A549 (cell line): ENCODE measurements around the gene SETBP1. TPM values are rescaled to one million over a fixed set of nuclear protein-coding genes. Genes with fewer than 3 reads are reported as not detected.

ENCODE experiments used
- ATAC-seq, 2 experiments: fragments of 200-7000 bp in 1 of 2; fragments of >200 bp in 1 of 2; cut with Nextera tagmentation in 1 of 2; cut with Tn5 transposase in 1 of 2; 3 replicates each; pipeline versions ENCODE4 v1.8.0 to v1.9.1; 2018 to 2020; ENCODE audit warnings: mild to moderate bottlenecking in 1 of 2, moderate library complexity in 1 of 2
- CTCF ChIA-PET: fragments of 300-600 bp; sonication (Branson Sonifier 250); formaldehyde crosslinking; extraction: SDS; loops from one replicate; lab custom pipeline; 2021; ENCODE audit warnings: antibody characterized with exemption, inconsistent platforms; lab: Yijun Ruan, JAX
- POLR2A ChIA-PET: fragments of 350-600 bp; formaldehyde crosslinking; extraction: SDS; loops from one replicate; lab custom pipeline; 2021; ENCODE audit warnings: antibody characterized with exemption, inconsistent platforms; lab: Yijun Ruan, JAX
- DNase-seq, 2 experiments: peaks; one replicate each; pipeline versions ENCODE4 v3.0.0 to v3.0.0-alpha.2; 2011 to 2016; ENCODE audit warnings: low read depth in 1 of 2, low spot score in 1 of 2
- FAIRE-seq: peaks from 2 replicates; lab custom pipeline; 2011; peaks lifted over from hg19 to GRCh38; lab: Jason Lieb, UNC
- H3K27ac ChIP-seq, 2 experiments: fragments of >200 bp; sonication (Bioruptor Twin); formaldehyde crosslinking; 3 replicates each; pipeline ENCODE4 v1.5.1; 2016 to 2017
- H3K4me1 ChIP-seq: fragments of >200 bp; sonication (Bioruptor Twin); formaldehyde crosslinking; 3 replicates; pipeline ENCODE4 v1.6.1; 2016
- H3K4me2 ChIP-seq: fragments of >200 bp; sonication (Bioruptor Twin); formaldehyde crosslinking; 3 replicates; pipeline ENCODE4 v1.6.1; 2016
- H3K4me3 ChIP-seq: fragments of >200 bp; sonication (Bioruptor Twin); formaldehyde crosslinking; 3 replicates; pipeline ENCODE4 v1.5.1; 2016
- H3K9me3 ChIP-seq: fragments of >200 bp; sonication (Bioruptor Twin); formaldehyde crosslinking; 3 replicates; pipeline ENCODE4 v1.6.1; 2016
- ATOH8 ChIP-seq: fragments of 250-450 bp; sonication (Bioruptor Pico); IDR thresholded peaks from 2 replicates; pipeline ENCODE4 v1.5.0; 2020; ENCODE audit warnings: low read depth, mild to moderate bottlenecking, moderate library complexity
- BHLHE40 ChIP-seq: IDR thresholded peaks from 2 replicates; pipeline ENCODE4 v1.6.1; 2012; ENCODE audit warnings: low read depth, low read length, inconsistent platforms
- CBX8 ChIP-seq: fragments of 200-600 bp; sonication (generic); IDR thresholded peaks from 2 replicates; pipeline ENCODE4 v1.6.1; 2016
- CEBPB ChIP-seq, 2 experiments: fragments of >200 bp in 1 of 2; sonication (Bioruptor Twin) in 1 of 2; formaldehyde crosslinking in 1 of 2; IDR thresholded peaks; 2 replicates each; pipeline ENCODE4 v1.6.1; 2012 to 2016
- CHD2 ChIP-seq: fragments of 150-350 bp; IDR thresholded peaks from 2 replicates; pipeline ENCODE4 v1.6.1; 2014; ENCODE audit warnings: low read length; ENCODE audit not compliant: partially characterized antibody
- EHF ChIP-seq: fragments of 250-450 bp; sonication (Bioruptor Pico); IDR thresholded peaks from 2 replicates; pipeline ENCODE4 v1.5.0; 2020; ENCODE audit warnings: mild to moderate bottlenecking
- ELK1 ChIP-seq: fragments of 150-350 bp; IDR thresholded peaks from 2 replicates; pipeline ENCODE4 v1.6.1; 2014; ENCODE audit warnings: low read depth, mild to moderate bottlenecking, low read length
- EP300 ChIP-seq, 2 experiments: fragments of >200 bp; sonication (Bioruptor Twin); formaldehyde crosslinking; IDR thresholded peaks; 2 replicates in 1 of 2; 3 replicates in 1 of 2; pipeline ENCODE4 v1.6.1; 2016 to 2017
- FOSL2 ChIP-seq, 2 experiments: fragments of 450-650 bp in 1 of 2; fragments of >200 bp in 1 of 2; sonication (Bioruptor Twin) in 1 of 2; formaldehyde crosslinking; IDR thresholded peaks; 2 replicates each; pipeline versions ENCODE4 v1.5.0 to v1.6.1; 2016 to 2020; ENCODE audit warnings: mild to moderate bottlenecking in 1 of 2, moderate library complexity in 1 of 2
- FOXS1 ChIP-seq: fragments of 250-450 bp; sonication (Bioruptor Pico); IDR thresholded peaks from 2 replicates; pipeline ENCODE4 v1.5.0; 2020; ENCODE audit warnings: mild to moderate bottlenecking, moderate library complexity
- HOXA7 ChIP-seq: fragments of 250-450 bp; sonication (Bioruptor Pico); IDR thresholded peaks from 2 replicates; pipeline ENCODE4 v1.5.0; 2020; ENCODE audit warnings: mild to moderate bottlenecking, moderate library complexity
- HOXB13 ChIP-seq: fragments of 250-450 bp; sonication (Bioruptor Pico); IDR thresholded peaks from 2 replicates; pipeline ENCODE4 v1.5.0; 2020; ENCODE audit warnings: low read depth, mild to moderate bottlenecking, moderate library complexity
- KDM5A ChIP-seq: fragments of 200-600 bp; sonication (generic); IDR thresholded peaks from 2 replicates; pipeline ENCODE4 v1.6.1; 2016; ENCODE audit warnings: antibody characterized with exemption, mild to moderate bottlenecking
- MAFK ChIP-seq: fragments of 450-650 bp; IDR thresholded peaks from 2 replicates; pipeline ENCODE4 v1.6.1; 2014; ENCODE audit not compliant: partially characterized antibody
- MAX ChIP-seq: IDR thresholded peaks from 2 replicates; pipeline ENCODE4 v1.6.1; 2012
- MYC ChIP-seq: IDR thresholded peaks from 2 replicates; pipeline ENCODE4 v1.6.1; 2012; ENCODE audit warnings: mild to moderate bottlenecking, inconsistent platforms, low read length, improper control_type of control experiment, borderline replicate concordance
- NR3C1 ChIP-seq: fragments of >200 bp; sonication (Bioruptor Twin); formaldehyde crosslinking; IDR thresholded peaks from 3 replicates; pipeline ENCODE4 v1.6.1; 2017
- PHF8 ChIP-seq: fragments of 200-600 bp; sonication (generic); IDR thresholded peaks from 2 replicates; pipeline ENCODE4 v1.6.1; 2016; ENCODE audit warnings: low read depth, mild to moderate bottlenecking, antibody characterized with exemption, moderate library complexity, borderline replicate concordance
- POLR2A ChIP-seq: IDR thresholded peaks from 2 replicates; pipeline ENCODE4 v1.6.1; 2012; ENCODE audit warnings: mild to moderate bottlenecking, low read length
- RCOR1 ChIP-seq: fragments of 150-350 bp; IDR thresholded peaks from 2 replicates; pipeline ENCODE4 v1.6.1; 2014; ENCODE audit warnings: antibody characterized with exemption, low read length, low read depth
- RFX5 ChIP-seq: fragments of 450-650 bp; IDR thresholded peaks from 2 replicates; pipeline ENCODE4 v1.7.1; 2014; ENCODE audit warnings: antibody characterized with exemption, mild to moderate bottlenecking, moderate library complexity
- ZC3H11A ChIP-seq: fragments of 450-650 bp; IDR thresholded peaks from 2 replicates; pipeline ENCODE4 v1.6.1; 2014; ENCODE audit warnings: antibody characterized with exemption, mild to moderate bottlenecking
- WGBS: methylation state at CpG from one replicate; pipeline ENCODE4 v1.1.6; 2017; ENCODE audit errors: missing lambda C conversion rate; 5-methylcytosine and 5-hydroxymethylcytosine counted together
- polyA plus RNA-seq, 4 experiments: library from polyadenylated mRNA; depleted of rRNA in 3 of 4; stranded (reverse); fragments of >200 nt; fragmentation: RNase III in 1 of 4; extraction: RNeasy Plus Mini Kit Qiagen cat#74134 plus additional on column Dnase treatment in 1 of 4; gene quantifications; 2 replicates in 3 of 4; 3 replicates in 1 of 4; pipeline ENCODE4 v1.2.3, GENCODE V29; 2011 to 2017
- TF ChIP-seq, protein P1 (sequence below): IDR thresholded peaks from 2 replicates; pipeline ENCODE4 v1.6.1; 2012; ENCODE audit warnings: low read depth, borderline replicate concordance
- TF ChIP-seq, protein P2 (sequence below): fragments of 250-450 bp; sonication (Bioruptor Pico); IDR thresholded peaks from 2 replicates; pipeline ENCODE4 v1.5.0; 2021; ENCODE audit warnings: mild to moderate bottlenecking, moderate library complexity, borderline replicate concordance

SETBP1 gene
- polyA plus RNA-seq, 2 of the 4 experiments (the other 2 are of a cell fraction) = 0.50 to 1.9 TPM

GRCh38 chr18:44748582-44748981 is 67.9 kb downstream of the SETBP1 start:
- ATAC-seq = no peak
- TF ChIP-seq RCOR1 = no peak
- TF ChIP-seq, protein P1, sequence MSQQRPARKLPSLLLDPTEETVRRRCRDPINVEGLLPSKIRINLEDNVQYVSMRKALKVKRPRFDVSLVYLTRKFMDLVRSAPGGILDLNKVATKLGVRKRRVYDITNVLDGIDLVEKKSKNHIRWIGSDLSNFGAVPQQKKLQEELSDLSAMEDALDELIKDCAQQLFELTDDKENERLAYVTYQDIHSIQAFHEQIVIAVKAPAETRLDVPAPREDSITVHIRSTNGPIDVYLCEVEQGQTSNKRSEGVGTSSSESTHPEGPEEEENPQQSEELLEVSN = no peak
- WGBS = 48% methylated on average over 5 of the region's 5 CpGs
- H3K9me3 ChIP-seq = no peaks in the 10 kb centered on the region
- no peak overlapping the region for H3K27ac ChIP-seq
- FAIRE-seq = no peak
- ChIA-PET POLR2A (no interaction called here), CTCF (no interaction called here)
- no peaks in the 10 kb centered on the region for H3K4me1 ChIP-seq
- no peak overlapping the region for H3K4me2 ChIP-seq
- H3K4me3 ChIP-seq = no peak overlapping the region
- no peak for DNase-seq

DNA sequence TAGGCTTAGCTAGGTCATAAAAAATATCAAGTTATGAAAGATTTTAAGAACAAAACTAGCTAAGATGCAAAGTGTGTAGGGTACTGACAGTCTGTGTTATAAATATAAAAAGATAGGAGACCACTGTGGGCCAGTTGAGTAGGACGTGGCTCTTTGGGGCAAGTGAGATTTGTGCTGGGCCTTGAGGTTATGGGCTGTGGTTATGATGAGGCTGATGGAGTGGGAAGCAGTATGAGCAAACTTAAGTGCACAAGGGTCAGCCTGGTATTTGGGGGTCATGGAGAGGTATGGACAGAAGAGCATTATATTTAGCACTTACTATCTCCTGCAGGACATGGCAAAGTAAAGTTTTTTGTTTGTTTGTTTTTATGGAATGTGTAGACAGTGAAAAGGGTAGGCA is 70.1 kb downstream of the SETBP1 start:
- DNase-seq = no peak
- H3K9me3 ChIP-seq = no peaks in the 10 kb centered on the region
- no peak overlapping the region for H3K4me2 ChIP-seq
- WGBS = 52% methylated on average over 1 of the region's 1 CpG
- H3K27ac ChIP-seq = no peak overlapping the region
- no peak for FAIRE-seq
- ChIA-PET CTCF (interaction anchor here (0.6 kb wide), 1 partner anchor 15 kb away, joined by 3 read pairs; no protein-coding TSS in a partner anchor), POLR2A (no interaction called here)
- no peak overlapping the region for H3K4me3 ChIP-seq
- no peak for TF ChIP-seq BHLHE40
- TF ChIP-seq FOXS1 (CRISPR knock-in tag) = no peak
- TF ChIP-seq KDM5A = no peak
- no peak for TF ChIP-seq MAX
- TF ChIP-seq MAFK = no peak
- no peak for TF ChIP-seq HOXA7 (CRISPR knock-in tag)
- no peak for TF ChIP-seq ATOH8 (CRISPR knock-in tag)
- no peak for TF ChIP-seq CEBPB (IDR thresholded peaks at IDR 0.05)
- TF ChIP-seq PHF8 = no peak
- no peak for TF ChIP-seq ELK1
- TF ChIP-seq CBX8 = no peak
- TF ChIP-seq RFX5 = no peak
- no peak for TF ChIP-seq HOXB13
- no peak for TF ChIP-seq CHD2
- TF ChIP-seq MYC = no peak
- TF ChIP-seq EHF (CRISPR knock-in tag) = no peak
- no peak for TF ChIP-seq EP300 (IDR thresholded peaks at IDR 0.05)
- no peak for TF ChIP-seq ZC3H11A
- TF ChIP-seq FOSL2 (IDR thresholded peaks at IDR 0.05) = no peak
- TF ChIP-seq FOSL2 (CRISPR knock-in tag; IDR thresholded peaks at IDR 0.05) = no peak
- no peaks in the 10 kb centered on the region for H3K4me1 ChIP-seq
- no peak for ATAC-seq

- Histone ChIP-seq H3K9me3 (no peaks in the 10 kb centered on the region), H3K4me3 (no peak overlapping the region), H3K27ac (no peak overlapping the region), H3K4me1 (no peaks in the 10 kb centered on the region), H3K4me2 (no peak overlapping the region)
- FAIRE-seq (no peak), DNase-seq (no peak), ATAC-seq (no peak)
- POLR2A ChIA-PET = no interaction called here
- 90% methylated on average over 2 of the region's 2 CpGs for WGBS
- CTCF ChIA-PET = no interaction called here
- TF ChIP-seq NR3C1 (no peak), BHLHE40 (no peak), POLR2A (no peak)
- TF ChIP-seq, protein P2, sequence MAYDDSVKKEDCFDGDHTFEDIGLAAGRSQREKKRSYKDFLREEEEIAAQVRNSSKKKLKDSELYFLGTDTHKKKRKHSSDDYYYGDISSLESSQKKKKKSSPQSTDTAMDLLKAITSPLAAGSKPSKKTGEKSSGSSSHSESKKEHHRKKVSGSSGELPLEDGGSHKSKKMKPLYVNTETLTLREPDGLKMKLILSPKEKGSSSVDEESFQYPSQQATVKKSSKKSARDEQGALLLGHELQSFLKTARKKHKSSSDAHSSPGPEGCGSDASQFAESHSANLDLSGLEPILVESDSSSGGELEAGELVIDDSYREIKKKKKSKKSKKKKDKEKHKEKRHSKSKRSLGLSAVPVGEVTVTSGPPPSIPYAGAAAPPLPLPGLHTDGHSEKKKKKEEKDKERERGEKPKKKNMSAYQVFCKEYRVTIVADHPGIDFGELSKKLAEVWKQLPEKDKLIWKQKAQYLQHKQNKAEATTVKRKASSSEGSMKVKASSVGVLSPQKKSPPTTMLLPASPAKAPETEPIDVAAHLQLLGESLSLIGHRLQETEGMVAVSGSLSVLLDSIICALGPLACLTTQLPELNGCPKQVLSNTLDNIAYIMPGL = no peak
- TF ChIP-seq, all 56 proteins: peak for 0
Observed at GRCh38 chr18:44754567-44754966, 73.9 kb downstream of the SETBP1 start.
